Fibroblast of lung (primary cell): ENCODE measurements around the gene WNT7B.

Experiments used
- CTCF ChIP-seq, 2 donors: IDR thresholded peaks in 1 of 2; conservative IDR thresholded peaks in 1 of 2; 1 replicate in 1 of 2; 2 replicates in 1 of 2; pipeline ENCODE4 v1.5.1; 2011 to 2012; ENCODE audit warnings: low read length in 2 of 2, control low read depth in 1 of 2, inconsistent platforms in 1 of 2, low read depth in 1 of 2, mild to moderate bottlenecking in 1 of 2
- EZH2 ChIP-seq: IDR thresholded peaks from 2 replicates; pipeline ENCODE4 v1.5.1; 2012; ENCODE audit warnings: low read length, control low read depth, mild to moderate bottlenecking; ENCODE audit errors: missing control alignments

GRCh38 chr22:45962434-45962718, 14.6 kb downstream of the WNT7B start:
- TF ChIP-seq CTCF (conservative IDR thresholded peaks at IDR 0.05 in 1 of 2, IDR thresholded peaks at IDR 0.05 in 1 of 2; ENCODE audit: low read depth in 1 of 2, low read length in 2 of 2) (no peak), EZH2 (no peak)
